Adrenal gland (tissue), 5 donors: ENCODE data around the gene ANGEL1.

Experiments used
- POLR2A ChIP-seq, 2 donors: fragments of 450-650 bp; IDR thresholded peaks; one replicate each; pipeline ENCODE4 v1.6.1; 2017; ENCODE audit warnings: antibody characterized with exemption in 2 of 2, mild to moderate bottlenecking in 2 of 2, moderate library complexity in 1 of 2
- TF ChIP-seq, protein P1 (sequence below), 6 experiments: fragments of 450-650 bp in 4 of 6; fragments of 200-600 bp in 2 of 6; sonication (generic) in 1 of 6; IDR thresholded peaks; 1 replicate in 5 of 6; 2 replicates in 1 of 6; pipeline versions ENCODE4 v1.5.1 to v1.8.0; 2016 to 2021; ENCODE audit warnings: antibody characterized with exemption in 6 of 6, mild to moderate bottlenecking in 2 of 6, moderate library complexity in 1 of 6
- donor health status: DM: no; HTN: no; CAD: no.

DNA sequence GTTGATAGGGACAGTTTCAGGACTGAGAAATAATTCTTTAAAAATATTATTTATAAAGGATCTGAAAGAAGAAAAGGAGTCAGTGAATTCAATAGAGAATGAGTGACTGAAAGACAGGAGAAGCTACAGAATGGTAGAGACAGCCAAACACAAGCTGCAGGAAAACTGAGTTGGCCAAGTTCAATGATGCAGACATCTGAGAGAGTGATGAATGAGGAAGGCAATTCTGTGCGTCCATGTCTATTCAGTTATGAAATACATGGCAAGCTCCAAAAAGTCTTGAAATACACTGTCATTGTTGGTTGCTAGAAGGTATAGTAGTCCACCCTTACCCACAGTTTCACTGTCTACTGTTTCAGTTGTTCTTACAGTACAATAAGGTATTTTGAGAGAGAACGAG is 20.3 kb upstream of the ANGEL1 start:
- TF ChIP-seq, protein P1, sequence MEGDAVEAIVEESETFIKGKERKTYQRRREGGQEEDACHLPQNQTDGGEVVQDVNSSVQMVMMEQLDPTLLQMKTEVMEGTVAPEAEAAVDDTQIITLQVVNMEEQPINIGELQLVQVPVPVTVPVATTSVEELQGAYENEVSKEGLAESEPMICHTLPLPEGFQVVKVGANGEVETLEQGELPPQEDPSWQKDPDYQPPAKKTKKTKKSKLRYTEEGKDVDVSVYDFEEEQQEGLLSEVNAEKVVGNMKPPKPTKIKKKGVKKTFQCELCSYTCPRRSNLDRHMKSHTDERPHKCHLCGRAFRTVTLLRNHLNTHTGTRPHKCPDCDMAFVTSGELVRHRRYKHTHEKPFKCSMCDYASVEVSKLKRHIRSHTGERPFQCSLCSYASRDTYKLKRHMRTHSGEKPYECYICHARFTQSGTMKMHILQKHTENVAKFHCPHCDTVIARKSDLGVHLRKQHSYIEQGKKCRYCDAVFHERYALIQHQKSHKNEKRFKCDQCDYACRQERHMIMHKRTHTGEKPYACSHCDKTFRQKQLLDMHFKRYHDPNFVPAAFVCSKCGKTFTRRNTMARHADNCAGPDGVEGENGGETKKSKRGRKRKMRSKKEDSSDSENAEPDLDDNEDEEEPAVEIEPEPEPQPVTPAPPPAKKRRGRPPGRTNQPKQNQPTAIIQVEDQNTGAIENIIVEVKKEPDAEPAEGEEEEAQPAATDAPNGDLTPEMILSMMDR (IDR thresholded peaks at IDR 0.05), result no peak
- no peak for TF ChIP-seq POLR2A (IDR thresholded peaks at IDR 0.05)
